Measurements from ENCODE around the gene SSU72. TPM values are rescaled to one million over a fixed set of nuclear protein-coding genes. Genes with fewer than 3 reads are reported as not detected.
"Not testable (repeated sequence)": the region's sequence is repeated elsewhere in the genome, so short reads cannot be mapped to it uniquely, and the experiment has no call there.

The SSU72 gene
- polyA plus RNA-seq, 1 donor (not counting 4 experiments of a cell fraction or from before 2014, with no cell fraction given) = 79.7 TPM

DNA sequence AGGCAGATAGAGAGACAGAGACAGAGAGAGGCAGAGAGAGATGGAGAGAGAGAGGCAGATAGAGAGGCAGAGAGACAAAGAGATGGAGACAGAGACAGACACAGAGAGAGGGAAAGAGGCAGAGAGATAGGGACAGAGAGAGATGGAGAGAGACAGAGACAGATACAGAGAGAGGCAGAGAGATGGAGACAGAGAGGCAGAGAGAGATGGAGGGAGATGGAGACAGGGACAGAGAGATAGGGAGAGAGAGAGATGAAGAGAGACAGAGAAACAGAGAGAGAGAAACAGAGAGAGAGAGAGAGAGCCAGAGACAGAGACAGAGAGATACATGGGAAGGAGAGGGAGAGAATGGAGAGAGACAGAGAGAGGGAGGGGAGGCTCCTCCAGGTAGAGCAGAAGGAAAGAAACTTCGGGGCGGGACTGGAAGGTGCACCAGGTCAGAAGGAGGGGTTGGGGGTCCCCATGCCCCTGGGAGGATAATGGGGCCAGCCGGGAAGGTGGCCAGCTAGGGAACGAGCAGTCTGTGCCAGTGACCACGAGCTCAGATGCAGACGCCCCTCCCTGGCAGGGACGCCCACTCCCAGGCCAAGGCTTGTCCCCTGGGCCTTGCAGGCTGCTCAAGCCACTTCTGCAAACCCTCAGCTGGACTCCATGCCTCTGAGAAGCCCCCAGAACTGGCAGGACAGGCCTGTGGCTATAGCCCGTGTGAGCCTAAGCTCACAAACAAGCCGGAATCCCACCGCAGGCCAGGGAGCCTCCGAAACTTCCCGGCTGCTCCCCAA, 22.0 kb upstream of the SSU72 start:
- no peak overlapping the region for H3K4me2 ChIP-seq (ENCODE audit: control insufficient read depth, extremely low read depth, insufficient read depth, low read depth, low read length)
- H3K4me3 ChIP-seq (ENCODE audit: control insufficient read depth in 2 of 3, extremely low read depth in 1 of 3, insufficient read depth in 2 of 3, low read depth in 1 of 3, low read length in 3 of 3) = no peak overlapping the region
- no peaks in the 10 kb centered on the region for H4K20me1 ChIP-seq (ENCODE audit: control insufficient read depth, extremely low read depth, insufficient read depth, low read length)
- H3K36me3 ChIP-seq (ENCODE audit: control insufficient read depth in 2 of 2, extremely low read depth in 1 of 2, insufficient read depth in 2 of 2, low read length in 2 of 2) = no peaks in the 10 kb centered on the region
- H2AFZ ChIP-seq (ENCODE audit: control insufficient read depth, low read length) = no peak overlapping the region
- peaks cover 21% of the 10 kb centered on the region for H3K27me3 ChIP-seq (ENCODE audit: control insufficient read depth, extremely low read depth, insufficient read depth, low read length)
- TF ChIP-seq EZH2 (IDR thresholded peaks at IDR 0.05; ENCODE audit: low read length) = no peak
- TF ChIP-seq, protein P1, sequence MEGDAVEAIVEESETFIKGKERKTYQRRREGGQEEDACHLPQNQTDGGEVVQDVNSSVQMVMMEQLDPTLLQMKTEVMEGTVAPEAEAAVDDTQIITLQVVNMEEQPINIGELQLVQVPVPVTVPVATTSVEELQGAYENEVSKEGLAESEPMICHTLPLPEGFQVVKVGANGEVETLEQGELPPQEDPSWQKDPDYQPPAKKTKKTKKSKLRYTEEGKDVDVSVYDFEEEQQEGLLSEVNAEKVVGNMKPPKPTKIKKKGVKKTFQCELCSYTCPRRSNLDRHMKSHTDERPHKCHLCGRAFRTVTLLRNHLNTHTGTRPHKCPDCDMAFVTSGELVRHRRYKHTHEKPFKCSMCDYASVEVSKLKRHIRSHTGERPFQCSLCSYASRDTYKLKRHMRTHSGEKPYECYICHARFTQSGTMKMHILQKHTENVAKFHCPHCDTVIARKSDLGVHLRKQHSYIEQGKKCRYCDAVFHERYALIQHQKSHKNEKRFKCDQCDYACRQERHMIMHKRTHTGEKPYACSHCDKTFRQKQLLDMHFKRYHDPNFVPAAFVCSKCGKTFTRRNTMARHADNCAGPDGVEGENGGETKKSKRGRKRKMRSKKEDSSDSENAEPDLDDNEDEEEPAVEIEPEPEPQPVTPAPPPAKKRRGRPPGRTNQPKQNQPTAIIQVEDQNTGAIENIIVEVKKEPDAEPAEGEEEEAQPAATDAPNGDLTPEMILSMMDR (optimal IDR thresholded peaks at IDR 0.05 in 1 of 3, IDR thresholded peaks at IDR 0.05 in 1 of 3, conservative IDR thresholded peaks at IDR 0.05 in 1 of 3; ENCODE audit: extremely low read depth in 1 of 3, insufficient read depth in 2 of 3, low read length in 3 of 3) = no peak
- H3K27ac ChIP-seq (ENCODE audit: control insufficient read depth, insufficient read depth, low read length) = no peak overlapping the region
- dilution Hi-C loops (cut with MboI; ENCODE audit: extremely low pct_ligation_motif_present, low sequenced_read_pairs) = no loop called here
- no peaks in the 10 kb centered on the region for H3K9me3 ChIP-seq (ENCODE audit: control insufficient read depth, low read depth, low read length)
- no peak for FAIRE-seq
- DNase-seq (ENCODE audit: low read depth, low spot score) = no peak
- H3K4me1 ChIP-seq (ENCODE audit: control insufficient read depth, extremely low read depth, insufficient read depth, low read length) = peaks cover 7% of the 10 kb centered on the region
- H3K9ac ChIP-seq (ENCODE audit: control insufficient read depth, extremely low read depth, insufficient read depth, low read length) = no peak overlapping the region
- no peaks in the 10 kb centered on the region for H3K79me2 ChIP-seq (ENCODE audit: control insufficient read depth, insufficient read depth, low read length)
- no peaks in the 10 kb centered on the region for H3K9me1 ChIP-seq (ENCODE audit: control insufficient read depth, extremely low read depth, insufficient read depth, low read length)

DNA sequence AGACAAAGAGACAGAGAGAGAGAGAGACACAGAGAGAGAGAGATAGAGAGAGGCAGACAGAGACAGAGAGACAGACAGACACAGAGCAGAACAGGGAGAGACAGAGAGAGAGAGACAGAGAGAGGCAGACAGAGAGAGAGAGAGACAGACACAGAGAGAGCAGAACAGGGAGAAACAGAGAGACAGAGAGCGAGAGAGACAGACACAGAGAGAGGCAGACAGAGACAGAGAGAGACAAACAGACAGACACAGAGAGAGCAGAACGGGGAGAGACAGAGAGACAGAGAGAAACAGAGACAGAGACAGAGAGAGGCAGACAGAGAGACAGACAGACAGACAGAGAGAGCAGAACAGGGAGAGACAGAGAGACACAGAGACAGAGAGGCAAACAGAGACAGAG, 20.7 kb upstream of the SSU72 start:
- H3K9ac ChIP-seq (ENCODE audit: control insufficient read depth, extremely low read depth, insufficient read depth, low read length); H4K20me1 ChIP-seq (ENCODE audit: control insufficient read depth, extremely low read depth, insufficient read depth, low read length); H3K4me3 ChIP-seq (ENCODE audit: control insufficient read depth in 2 of 3, extremely low read depth in 1 of 3, insufficient read depth in 2 of 3, low read depth in 1 of 3, low read length in 3 of 3); DNase-seq (ENCODE audit: low read depth, low spot score); H3K4me2 ChIP-seq (ENCODE audit: control insufficient read depth, extremely low read depth, insufficient read depth, low read depth, low read length); H3K36me3 ChIP-seq (ENCODE audit: control insufficient read depth in 2 of 2, extremely low read depth in 1 of 2, insufficient read depth in 2 of 2, low read length in 2 of 2); H3K79me2 ChIP-seq (ENCODE audit: control insufficient read depth, insufficient read depth, low read length); H3K9me3 ChIP-seq (ENCODE audit: control insufficient read depth, low read depth, low read length); FAIRE-seq; dilution Hi-C loops (cut with MboI; ENCODE audit: extremely low pct_ligation_motif_present, low sequenced_read_pairs); H3K9me1 ChIP-seq (ENCODE audit: control insufficient read depth, extremely low read depth, insufficient read depth, low read length); H3K27ac ChIP-seq (ENCODE audit: control insufficient read depth, insufficient read depth, low read length); H2AFZ ChIP-seq (ENCODE audit: control insufficient read depth, low read length): not testable (repeated sequence)
- peaks cover 10% of the 10 kb centered on the region for H3K4me1 ChIP-seq (ENCODE audit: control insufficient read depth, extremely low read depth, insufficient read depth, low read length)
- peaks cover 15% of the 10 kb centered on the region for H3K27me3 ChIP-seq (ENCODE audit: control insufficient read depth, extremely low read depth, insufficient read depth, low read length)

Data from keratinocyte (primary cell).